ENCODE results near the gene ATP2C2. TPM values are rescaled to one million over a fixed set of nuclear protein-coding genes. Genes with fewer than 3 reads are reported as not detected.
A peak's percentile ranks its signal among the peaks of the same experiment; 100 is the strongest.
"Not testable (repeated sequence)": the region's sequence is repeated elsewhere in the genome, so short reads cannot be mapped to it uniquely, and the experiment has no call there.

The ATP2C2 gene
- total RNA-seq, 1 donor from 2014 or later = not detected

DNA sequence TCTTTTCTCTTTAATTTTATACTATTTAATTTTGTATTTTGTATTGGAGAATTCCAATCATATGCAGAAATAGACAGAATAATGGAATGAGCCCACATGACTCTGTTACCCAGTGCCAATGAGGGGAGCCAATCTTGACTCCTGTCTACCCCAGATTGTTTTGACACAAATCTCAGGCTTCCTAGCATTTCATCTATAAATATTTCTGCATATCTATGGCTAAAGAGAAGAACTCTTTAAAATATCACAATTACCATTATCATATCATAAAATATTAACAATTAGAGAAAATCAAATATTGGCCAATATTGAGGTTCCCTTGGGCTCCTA lies 23.7 kb downstream of the ATP2C2 start:
- Mint-ChIP-seq H3K27me3 (ENCODE audit: insufficient read depth, low read depth) (peaks cover 9% of the 10 kb centered on the region), H3K4me3 (no peak overlapping the region), H3K27ac (no peak overlapping the region), H3K9me3 (no peaks in the 10 kb centered on the region), H3K4me1 (peaks cover 15% of the 10 kb centered on the region), H3K36me3 (no peaks in the 10 kb centered on the region)
- no peaks in the 10 kb centered on the region for H4K20me1 ChIP-seq (ENCODE audit: low read depth)
- TF ChIP-seq EZH2phosphoT487 (IDR thresholded peaks at IDR 0.05) = no peak
- TF ChIP-seq EZH2 (IDR thresholded peaks at IDR 0.05) = no peak
- TF ChIP-seq, protein P1, sequence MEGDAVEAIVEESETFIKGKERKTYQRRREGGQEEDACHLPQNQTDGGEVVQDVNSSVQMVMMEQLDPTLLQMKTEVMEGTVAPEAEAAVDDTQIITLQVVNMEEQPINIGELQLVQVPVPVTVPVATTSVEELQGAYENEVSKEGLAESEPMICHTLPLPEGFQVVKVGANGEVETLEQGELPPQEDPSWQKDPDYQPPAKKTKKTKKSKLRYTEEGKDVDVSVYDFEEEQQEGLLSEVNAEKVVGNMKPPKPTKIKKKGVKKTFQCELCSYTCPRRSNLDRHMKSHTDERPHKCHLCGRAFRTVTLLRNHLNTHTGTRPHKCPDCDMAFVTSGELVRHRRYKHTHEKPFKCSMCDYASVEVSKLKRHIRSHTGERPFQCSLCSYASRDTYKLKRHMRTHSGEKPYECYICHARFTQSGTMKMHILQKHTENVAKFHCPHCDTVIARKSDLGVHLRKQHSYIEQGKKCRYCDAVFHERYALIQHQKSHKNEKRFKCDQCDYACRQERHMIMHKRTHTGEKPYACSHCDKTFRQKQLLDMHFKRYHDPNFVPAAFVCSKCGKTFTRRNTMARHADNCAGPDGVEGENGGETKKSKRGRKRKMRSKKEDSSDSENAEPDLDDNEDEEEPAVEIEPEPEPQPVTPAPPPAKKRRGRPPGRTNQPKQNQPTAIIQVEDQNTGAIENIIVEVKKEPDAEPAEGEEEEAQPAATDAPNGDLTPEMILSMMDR (IDR thresholded peaks at IDR 0.05) = no peak
- no peak overlapping the region for H3K9ac ChIP-seq
- no peak overlapping the region for H2AFZ ChIP-seq (replicated peaks)
- peaks cover 4% of the 10 kb centered on the region for H3K4me1 ChIP-seq
- H3K27ac ChIP-seq = no peak overlapping the region
- no peaks in the 10 kb centered on the region for H3K27me3 ChIP-seq
- no peaks in the 10 kb centered on the region for H3K9me3 ChIP-seq (ENCODE audit: low read depth)
- no peaks in the 10 kb centered on the region for H3F3A ChIP-seq (ENCODE audit: low read depth)
- H3K36me3 ChIP-seq = no peaks in the 10 kb centered on the region
- no peak for DNase-seq (ENCODE audit: low spot score)
- H3K4me3 ChIP-seq = no peak overlapping the region
- no peaks in the 10 kb centered on the region for H3K79me2 ChIP-seq (ENCODE audit: low read depth)
- no peak overlapping the region for H3K4me2 ChIP-seq

DNA sequence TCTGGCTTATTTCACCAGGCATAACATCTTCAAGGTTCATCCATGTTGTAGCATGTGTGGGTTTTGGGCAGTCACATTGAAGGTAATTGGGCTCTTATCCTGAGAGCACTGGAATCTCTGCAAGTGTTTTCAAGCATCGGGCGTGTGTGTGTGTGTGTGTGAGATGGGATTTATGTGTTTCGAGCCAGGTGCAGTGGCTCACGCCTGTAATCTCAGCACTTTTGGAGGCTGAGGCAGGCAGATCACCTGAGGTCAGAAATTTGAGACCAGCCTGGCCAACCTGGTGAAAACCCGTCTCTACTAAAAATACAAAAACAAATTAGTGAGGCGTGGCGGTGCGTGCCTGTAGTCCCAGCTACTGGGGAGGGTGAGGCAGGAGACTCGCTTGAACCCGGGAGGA lies 27.7 kb downstream of the ATP2C2 start:
- not testable (repeated sequence) for H3K4me3 Mint-ChIP-seq; H3K36me3 Mint-ChIP-seq; H3K4me3 ChIP-seq; H3K4me2 ChIP-seq; H3K36me3 ChIP-seq; H3K27me3 ChIP-seq; H3F3A ChIP-seq (ENCODE audit: low read depth); H3K27ac Mint-ChIP-seq; H3K9ac ChIP-seq; H3K27ac ChIP-seq; H4K20me1 ChIP-seq (ENCODE audit: low read depth); H3K79me2 ChIP-seq (ENCODE audit: low read depth); DNase-seq (ENCODE audit: low spot score); H2AFZ ChIP-seq (replicated peaks); H3K9me3 Mint-ChIP-seq; H3K9me3 ChIP-seq (ENCODE audit: low read depth)
- H3K27me3 Mint-ChIP-seq (ENCODE audit: insufficient read depth, low read depth) = peaks cover 14% of the 10 kb centered on the region
- peaks cover 25% of the 10 kb centered on the region for H3K4me1 Mint-ChIP-seq
- H3K4me1 ChIP-seq = peaks cover 12% of the 10 kb centered on the region

DNA sequence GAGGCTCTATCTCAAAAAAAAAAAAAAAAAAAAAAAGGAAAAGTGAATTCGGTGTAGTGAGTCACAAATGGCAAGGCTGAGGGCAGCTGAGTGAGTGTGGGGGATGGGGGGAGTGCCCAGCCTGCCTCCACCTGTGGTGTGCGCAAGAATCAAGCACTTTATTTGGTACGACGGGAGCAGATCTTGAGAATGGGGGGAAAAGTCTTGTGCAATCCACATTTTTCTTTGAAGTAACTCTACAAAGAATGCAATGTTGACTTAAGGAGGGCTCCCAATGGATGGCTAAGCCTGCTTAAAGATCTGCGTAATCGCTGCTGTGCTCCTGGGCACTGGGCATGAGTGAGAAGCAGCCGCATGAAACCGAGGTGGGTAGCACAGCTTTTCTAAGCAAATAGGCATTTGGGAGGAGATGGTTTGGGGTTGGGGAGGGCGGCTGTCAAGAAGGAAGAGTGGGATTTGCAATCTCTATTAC lies 28.2 kb downstream of the ATP2C2 start:
- peak; percentile 34 for DNase-seq (ENCODE audit: low spot score)
- Histone ChIP-seq H3K36me3 (no peaks in the 10 kb centered on the region), H3K9ac (no peak overlapping the region), H3K4me3 (no peak overlapping the region), H3K4me1 (peaks cover 12% of the 10 kb centered on the region), H3K27ac (no peak overlapping the region), H3K9me3 (ENCODE audit: low read depth) (no peaks in the 10 kb centered on the region), H3F3A (ENCODE audit: low read depth) (no peaks in the 10 kb centered on the region), H3K79me2 (ENCODE audit: low read depth) (no peaks in the 10 kb centered on the region), H3K4me2 (no peak overlapping the region), H4K20me1 (ENCODE audit: low read depth) (no peaks in the 10 kb centered on the region), H2AFZ (replicated peaks) (no peak overlapping the region), H3K27me3 (no peaks in the 10 kb centered on the region)
- peaks cover 21% of the 10 kb centered on the region for H3K4me1 Mint-ChIP-seq
- H3K36me3 Mint-ChIP-seq = no peaks in the 10 kb centered on the region
- H3K4me3 Mint-ChIP-seq = peak overlapping the region; percentile 36
- no peak overlapping the region for H3K27ac Mint-ChIP-seq
- no peak for TF ChIP-seq EZH2 (IDR thresholded peaks at IDR 0.05)
- TF ChIP-seq EZH2phosphoT487 (IDR thresholded peaks at IDR 0.05) = no peak
- TF ChIP-seq, protein P1 (IDR thresholded peaks at IDR 0.05) = no peak
- peaks cover 4% of the 10 kb centered on the region for H3K9me3 Mint-ChIP-seq
- peaks cover 14% of the 10 kb centered on the region for H3K27me3 Mint-ChIP-seq (ENCODE audit: insufficient read depth, low read depth)

DNA sequence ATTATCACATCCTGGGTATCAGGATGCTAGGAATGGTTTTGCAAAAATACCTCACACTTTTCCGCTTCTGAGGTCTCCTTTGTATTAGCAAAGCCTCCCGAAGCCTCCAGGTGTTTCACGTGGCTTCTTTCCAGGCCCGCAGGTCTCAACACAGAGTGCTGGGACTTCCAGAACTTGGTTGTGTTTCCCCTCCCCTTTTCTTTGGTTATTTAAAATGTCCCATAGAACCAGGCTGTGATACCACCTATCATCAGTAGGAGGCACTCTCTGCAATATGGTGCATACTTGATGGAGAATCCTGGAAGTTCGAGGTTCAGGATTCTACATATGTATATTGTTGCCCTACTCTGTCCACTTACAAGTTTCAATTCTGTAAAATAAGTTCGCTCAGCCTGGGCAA lies 28.8 kb downstream of the ATP2C2 start:
- no peak overlapping the region for H2AFZ ChIP-seq (replicated peaks)

More for the DNA sequence above, 28.8 kb downstream of the ATP2C2 start:
- Histone ChIP-seq H3K9me3 (ENCODE audit: low read depth) (no peaks in the 10 kb centered on the region), H3K27me3 (no peaks in the 10 kb centered on the region), H3K4me2 (no peak overlapping the region), H3K36me3 (no peaks in the 10 kb centered on the region), H3K9ac (no peak overlapping the region), H4K20me1 (ENCODE audit: low read depth) (no peaks in the 10 kb centered on the region), H3K27ac (no peak overlapping the region), H3K4me3 (no peak overlapping the region), H3F3A (ENCODE audit: low read depth) (no peaks in the 10 kb centered on the region), H3K4me1 (peaks cover 12% of the 10 kb centered on the region), H3K79me2 (ENCODE audit: low read depth) (no peaks in the 10 kb centered on the region)
- no peak overlapping the region for H3K4me3 Mint-ChIP-seq
- H3K27me3 Mint-ChIP-seq (ENCODE audit: insufficient read depth, low read depth) = peaks cover 14% of the 10 kb centered on the region
- TF ChIP-seq, protein P1 (IDR thresholded peaks at IDR 0.05) = peak; percentile 38
- TF ChIP-seq EZH2phosphoT487 (IDR thresholded peaks at IDR 0.05) (no peak), EZH2 (IDR thresholded peaks at IDR 0.05) (no peak)
- H3K36me3 Mint-ChIP-seq = no peaks in the 10 kb centered on the region
- peaks cover 21% of the 10 kb centered on the region for H3K4me1 Mint-ChIP-seq
- DNase-seq (ENCODE audit: low spot score) = no peak
- no peak overlapping the region for H3K27ac Mint-ChIP-seq
- H3K9me3 Mint-ChIP-seq = peaks cover 6% of the 10 kb centered on the region

Measured in neural progenitor cell (in vitro differentiated cells).